ENCODE data around the gene CRTAC1.

DNA sequence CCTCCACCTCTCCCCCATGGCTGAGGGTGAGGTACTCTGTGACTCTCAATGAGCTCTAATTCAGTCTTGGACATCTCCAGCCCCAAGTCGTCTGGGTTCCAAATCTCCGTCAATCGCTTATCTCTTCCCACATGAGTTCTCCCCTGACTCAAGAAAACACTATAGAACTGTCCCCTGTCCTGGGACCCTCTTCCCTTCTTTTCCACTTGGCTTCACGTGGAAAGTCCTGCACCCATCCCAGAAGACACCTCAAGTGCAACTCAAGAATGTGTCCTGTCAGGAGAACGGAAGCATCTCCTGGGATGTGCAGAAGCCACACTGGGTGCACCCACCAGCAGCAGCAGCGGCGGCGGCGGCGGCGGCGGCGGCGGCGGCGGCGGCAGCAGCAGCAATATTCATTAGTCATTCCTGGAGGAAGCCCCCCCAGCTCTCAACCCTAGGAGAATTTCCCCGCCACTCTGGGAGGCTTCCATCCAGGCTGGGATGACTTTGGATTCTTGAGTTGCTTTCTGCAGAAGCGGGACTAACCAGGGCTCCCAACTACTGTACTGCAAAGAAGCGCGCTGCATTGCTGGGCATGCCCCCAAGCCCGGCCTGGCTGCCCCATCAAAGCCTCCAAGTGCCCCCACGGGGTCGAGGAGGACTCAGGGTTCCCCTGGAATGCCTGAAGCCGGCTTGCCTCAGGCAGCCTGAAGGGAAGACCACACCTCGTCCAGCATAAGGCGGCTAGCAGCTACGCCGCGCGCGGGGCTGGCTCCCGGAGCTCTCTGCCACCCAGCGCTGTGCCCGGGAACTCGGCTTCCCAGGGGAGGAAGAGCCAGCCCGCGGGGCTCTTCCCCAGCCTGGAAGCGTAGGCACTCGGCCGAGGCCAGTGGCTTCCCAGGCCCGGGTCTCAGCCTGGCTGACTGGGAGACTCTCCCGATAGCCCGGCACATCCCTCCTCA lies 1.0 kb downstream of the CRTAC1 start:
- no peak for TF ChIP-seq EZH2 (IDR thresholded peaks at IDR 0.05; ENCODE audit: insufficient read depth, low read length)
- TF ChIP-seq, protein P1, sequence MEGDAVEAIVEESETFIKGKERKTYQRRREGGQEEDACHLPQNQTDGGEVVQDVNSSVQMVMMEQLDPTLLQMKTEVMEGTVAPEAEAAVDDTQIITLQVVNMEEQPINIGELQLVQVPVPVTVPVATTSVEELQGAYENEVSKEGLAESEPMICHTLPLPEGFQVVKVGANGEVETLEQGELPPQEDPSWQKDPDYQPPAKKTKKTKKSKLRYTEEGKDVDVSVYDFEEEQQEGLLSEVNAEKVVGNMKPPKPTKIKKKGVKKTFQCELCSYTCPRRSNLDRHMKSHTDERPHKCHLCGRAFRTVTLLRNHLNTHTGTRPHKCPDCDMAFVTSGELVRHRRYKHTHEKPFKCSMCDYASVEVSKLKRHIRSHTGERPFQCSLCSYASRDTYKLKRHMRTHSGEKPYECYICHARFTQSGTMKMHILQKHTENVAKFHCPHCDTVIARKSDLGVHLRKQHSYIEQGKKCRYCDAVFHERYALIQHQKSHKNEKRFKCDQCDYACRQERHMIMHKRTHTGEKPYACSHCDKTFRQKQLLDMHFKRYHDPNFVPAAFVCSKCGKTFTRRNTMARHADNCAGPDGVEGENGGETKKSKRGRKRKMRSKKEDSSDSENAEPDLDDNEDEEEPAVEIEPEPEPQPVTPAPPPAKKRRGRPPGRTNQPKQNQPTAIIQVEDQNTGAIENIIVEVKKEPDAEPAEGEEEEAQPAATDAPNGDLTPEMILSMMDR (IDR thresholded peaks at IDR 0.05; ENCODE audit: insufficient read depth, low read depth, low read length), result no peak

All from astrocyte (in vitro differentiated cells and primary cell).